Measurements from ENCODE around the gene MUC20.
"Not testable (repeated sequence)": the region's sequence is repeated elsewhere in the genome, so short reads cannot be mapped to it uniquely, and the experiment has no call there.

MUC20 gene

GRCh38 chr3:195757827-195758226 is 37.0 kb downstream of the MUC20 start:
- no peak for DNase-seq

GRCh38 chr3:195758721-195759353 is 38.1 kb downstream of the MUC20 start:
- DNase-seq: no peak

- no peak for DNase-seq
Observed at GRCh38 chr3:195760345-195761122, 39.8 kb downstream of the MUC20 start.

GRCh38 chr3:195761123-195761566 is 40.4 kb downstream of the MUC20 start:
- DNase-seq: no peak

- no peak for DNase-seq
Observed at GRCh38 chr3:195761567-195762248, 40.9 kb downstream of the MUC20 start.

- DNase-seq: no peak
Observed at GRCh38 chr3:195762249-195762585, 41.4 kb downstream of the MUC20 start.

- no peak for DNase-seq
Observed at GRCh38 chr3:195762611-195763010, 41.8 kb downstream of the MUC20 start.

- DNase-seq: no peak
Observed at GRCh38 chr3:195763076-195763830, 42.5 kb downstream of the MUC20 start.

- no peak for DNase-seq
Observed at GRCh38 chr3:195763843-195764825, 43.4 kb downstream of the MUC20 start.

- DNase-seq: no peak
Observed at GRCh38 chr3:195764961-195765706, 44.4 kb downstream of the MUC20 start.

GRCh38 chr3:195766671-195767070 is 45.9 kb downstream of the MUC20 start:
- DNase-seq: no peak

- DNase-seq: no peak
Observed at GRCh38 chr3:195767792-195768191, 47.0 kb downstream of the MUC20 start.

GRCh38 chr3:195768414-195768813 is 47.6 kb downstream of the MUC20 start:
- DNase-seq: no peak

GRCh38 chr3:195768831-195769303 is 48.1 kb downstream of the MUC20 start:
- DNase-seq: no peak

- no peak for DNase-seq
Observed at GRCh38 chr3:195769551-195769950, 48.8 kb downstream of the MUC20 start.

GRCh38 chr3:195770081-195770840 is 49.5 kb downstream of the MUC20 start:
- DNase-seq: no peak

- not testable (repeated sequence) for DNase-seq
Observed at GRCh38 chr3:195770841-195771645, 50.3 kb downstream of the MUC20 start.

- no peak for DNase-seq
Observed at GRCh38 chr3:195771646-195772300, 51.0 kb downstream of the MUC20 start.

Data from stimulated activated CD4-positive, alpha-beta T cell treated with anti-CD3 and anti-CD28 coated beads, Interleukin-4, amount 100 ng/mL, for 24 hours (primary cell).